Fibroblast of mammary gland (primary cell): ENCODE data around the gene SEC61A1.

Experiments used
- DNase-seq: peaks from one replicate; pipeline ENCODE4 v3.0.0-alpha.2; 2010; ENCODE audit warnings: low read depth
- H3K4me3 ChIP-seq: 2 replicates; pipeline ENCODE4 v1.5.1; 2011; ENCODE audit warnings: low read depth, mild to moderate bottlenecking, low read length, moderate library complexity; ENCODE audit not compliant: control insufficient read depth
- CTCF ChIP-seq: conservative IDR thresholded peaks from 2 replicates; pipeline ENCODE4 v1.5.1; 2011; ENCODE audit warnings: low read depth, low read length, inconsistent platforms; ENCODE audit not compliant: control insufficient read depth, insufficient read depth

The SEC61A1 gene

DNA sequence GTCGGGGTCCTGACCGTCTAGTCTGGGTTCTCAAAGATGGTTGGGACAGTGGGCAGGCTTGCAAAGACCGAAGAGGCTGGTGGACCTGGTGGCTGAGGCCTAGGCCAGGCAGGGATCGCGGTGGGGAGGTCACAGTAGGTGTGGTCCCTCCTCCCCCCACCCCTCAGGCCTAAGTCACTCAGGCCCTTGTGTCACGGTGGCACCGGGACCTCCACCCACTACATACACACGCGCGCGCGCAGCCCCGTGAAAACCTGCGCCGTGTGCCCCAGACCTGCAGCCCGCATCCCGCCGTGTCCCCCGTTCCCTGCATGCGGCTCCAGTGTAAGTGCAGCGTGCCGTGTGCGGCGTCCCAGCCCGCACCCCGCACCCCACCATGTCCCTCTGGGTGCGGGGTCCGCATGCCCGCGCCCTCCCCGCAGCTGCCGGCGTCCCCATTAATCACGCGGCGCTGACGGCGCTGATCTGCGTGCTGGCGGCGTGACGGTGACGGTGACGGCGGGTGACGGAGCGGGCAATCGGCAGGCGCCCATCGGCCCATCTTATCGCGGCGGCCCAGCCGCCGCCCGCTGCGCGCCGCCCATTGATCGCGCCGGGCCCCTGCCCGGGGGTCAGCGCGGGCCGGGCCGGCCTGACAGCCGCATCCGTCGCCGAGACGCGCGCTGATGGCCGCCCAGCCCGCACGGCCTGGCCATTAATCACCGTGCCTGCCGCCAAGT is 24.4 kb downstream of the SEC61A1 start:
- no peak for TF ChIP-seq CTCF
- H3K4me3 ChIP-seq: no peak overlapping the region
- DNase-seq: no peak

DNA sequence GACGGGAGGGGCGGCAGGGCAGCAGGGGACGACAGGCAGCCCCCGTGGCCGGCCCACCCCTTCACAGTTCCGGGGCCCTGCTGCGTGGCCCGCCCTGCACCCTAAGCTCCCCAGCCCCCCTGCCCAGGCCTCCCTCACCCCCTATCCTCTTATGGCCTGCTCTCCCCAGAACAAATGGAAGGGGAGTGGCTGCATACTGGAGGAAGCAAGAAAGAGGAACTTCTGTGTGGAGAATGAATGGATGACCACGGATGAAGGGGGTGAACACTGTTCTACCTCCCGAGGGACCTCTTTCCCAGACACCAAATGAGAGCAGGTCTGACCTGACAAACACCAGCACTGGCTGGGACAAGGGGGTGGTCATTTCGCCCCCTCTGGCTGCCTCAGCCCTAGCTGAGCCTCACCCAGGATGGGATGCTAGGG is 25.0 kb downstream of the SEC61A1 start:
- DNase-seq: no peak
- TF ChIP-seq CTCF: no peak
- no peak overlapping the region for H3K4me3 ChIP-seq

DNA sequence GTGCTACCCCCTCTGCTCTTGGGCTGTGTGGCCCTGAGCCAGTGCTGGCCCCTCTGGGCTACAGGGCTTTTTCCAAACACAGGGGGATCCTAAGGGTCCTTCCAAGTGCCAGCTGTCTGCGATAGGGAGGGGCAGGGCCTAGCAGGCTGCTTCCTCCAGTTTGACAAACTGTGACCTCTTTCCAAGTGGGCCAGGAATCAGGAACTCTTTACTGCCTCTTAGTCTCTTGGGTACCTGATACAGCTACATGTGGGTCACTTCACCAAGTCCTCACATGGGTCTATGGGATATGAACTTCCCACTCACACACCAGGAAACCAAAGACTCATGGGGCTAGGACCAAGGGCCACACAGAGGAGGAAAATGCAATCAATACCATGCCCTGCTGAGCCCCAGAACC is 25.4 kb downstream of the SEC61A1 start:
- no peak for DNase-seq
- TF ChIP-seq CTCF: no peak
- H3K4me3 ChIP-seq: no peak overlapping the region

GRCh38 chr3:128078322-128078721 is 26.1 kb downstream of the SEC61A1 start:
- DNase-seq: no peak
- no peak for TF ChIP-seq CTCF
- H3K4me3 ChIP-seq: no peak overlapping the region

- TF ChIP-seq CTCF: no peak
- H3K4me3 ChIP-seq: no peak overlapping the region
- DNase-seq: no peak
Measured at GRCh38 chr3:128078875-128079274, 26.6 kb downstream of the SEC61A1 start.

DNA sequence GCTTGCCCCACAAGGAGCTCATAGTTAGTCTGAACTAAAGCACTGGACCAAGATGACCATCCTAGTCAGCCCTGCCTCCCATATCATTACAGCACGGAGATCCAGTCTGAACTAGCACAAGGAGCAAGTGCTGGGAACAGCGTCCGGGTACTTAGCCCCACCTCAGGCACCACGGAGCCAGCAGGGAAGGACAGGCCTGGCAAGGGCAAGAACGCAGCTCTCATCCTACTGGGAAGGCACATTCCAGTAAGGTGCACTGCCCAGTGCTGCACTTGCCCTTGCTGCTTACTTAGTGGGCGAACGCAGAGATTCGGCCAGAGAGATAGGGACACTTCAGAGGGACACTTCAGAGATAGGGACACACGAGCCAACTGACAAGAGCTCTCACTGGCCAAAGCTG is 27.6 kb downstream of the SEC61A1 start:
- DNase-seq: no peak
- no peak overlapping the region for H3K4me3 ChIP-seq
- no peak for TF ChIP-seq CTCF
